Keratinocyte (primary cell): ENCODE measurements around the gene DCAF17. TPM values are rescaled to one million over a fixed set of nuclear protein-coding genes. Genes with fewer than 3 reads are reported as not detected.
A peak's percentile ranks its signal among the peaks of the same experiment; 100 is the strongest.

Experiments
- DNase-seq: peaks from one replicate; pipeline ENCODE4 v3.0.0-alpha.2; 2011; ENCODE audit warnings: low read depth, missing footprints, low spot score
- FAIRE-seq: peaks from 2 replicates; lab custom pipeline; 2011; peaks lifted over from hg19 to GRCh38; lab: Jason Lieb, UNC
- H2AFZ ChIP-seq: 2 replicates; pipeline ENCODE4 v1.6.0; 2012; ENCODE audit warnings: low read length, control low read depth, inconsistent platforms; ENCODE audit not compliant: control insufficient read depth
- H3K27ac ChIP-seq: 2 replicates; pipeline ENCODE4 v1.5.1; 2011; ENCODE audit warnings: low read length; ENCODE audit not compliant: control insufficient read depth, insufficient read depth
- H3K27me3 ChIP-seq: 3 replicates; pipeline ENCODE4 v1.6.0; 2011; ENCODE audit warnings: low read length; ENCODE audit not compliant: control insufficient read depth, insufficient read depth; ENCODE audit errors: extremely low read depth
- H3K36me3 ChIP-seq, 2 experiments: 2 replicates in 1 of 2; 3 replicates in 1 of 2; pipeline ENCODE4 v1.5.1; 2011; ENCODE audit warnings: low read length in 2 of 2, mild to moderate bottlenecking in 1 of 2; ENCODE audit not compliant: control insufficient read depth in 2 of 2, insufficient read depth in 2 of 2; ENCODE audit errors: extremely low read depth in 1 of 2
- H3K4me1 ChIP-seq: 3 replicates; pipeline ENCODE4 v1.5.1; 2011; ENCODE audit warnings: low read length; ENCODE audit not compliant: control insufficient read depth, insufficient read depth; ENCODE audit errors: extremely low read depth
- H3K4me2 ChIP-seq: 3 replicates; pipeline ENCODE4 v1.6.0; 2011; ENCODE audit warnings: low read depth, low read length; ENCODE audit not compliant: control insufficient read depth, insufficient read depth; ENCODE audit errors: extremely low read depth
- H3K4me3 ChIP-seq, 3 experiments: fragments of 200-600 bp in 1 of 3; sonication (generic) in 1 of 3; 2 replicates in 2 of 3; 3 replicates in 1 of 3; pipeline ENCODE4 v1.5.1; 2011 to 2016; ENCODE audit warnings: low read length in 3 of 3, mild to moderate bottlenecking in 3 of 3, control low read depth in 2 of 3, inconsistent platforms in 1 of 3, low read depth in 1 of 3, mixed read lengths in 1 of 3, mixed run types in 1 of 3, moderate library complexity in 1 of 3; ENCODE audit not compliant: control insufficient read depth in 2 of 3, insufficient read depth in 2 of 3; ENCODE audit errors: extremely low read depth in 1 of 3
- H3K79me2 ChIP-seq: 2 replicates; pipeline ENCODE4 v1.6.0; 2012; ENCODE audit warnings: low read length; ENCODE audit not compliant: control insufficient read depth, insufficient read depth
- H3K9ac ChIP-seq: 3 replicates; pipeline ENCODE4 v1.6.0; 2011; ENCODE audit warnings: low read length; ENCODE audit not compliant: control insufficient read depth, insufficient read depth; ENCODE audit errors: extremely low read depth
- H3K9me1 ChIP-seq: 3 replicates; pipeline ENCODE4 v1.6.0; 2011; ENCODE audit warnings: low read length; ENCODE audit not compliant: control insufficient read depth, insufficient read depth; ENCODE audit errors: extremely low read depth
- H3K9me3 ChIP-seq: 2 replicates; pipeline ENCODE4 v1.5.1; 2012; ENCODE audit warnings: low read depth, low read length; ENCODE audit not compliant: control insufficient read depth
- H4K20me1 ChIP-seq: 3 replicates; pipeline ENCODE4 v1.6.0; 2011; ENCODE audit warnings: low read length; ENCODE audit not compliant: control insufficient read depth, insufficient read depth; ENCODE audit errors: extremely low read depth
- CTCF ChIP-seq, 3 experiments: IDR thresholded peaks in 1 of 3; conservative IDR thresholded peaks in 1 of 3; optimal IDR thresholded peaks in 1 of 3; 2 replicates in 2 of 3; 3 replicates in 1 of 3; pipeline versions ENCODE3 to v1.5.1; 2011; ENCODE audit warnings: low read length in 3 of 3, mild to moderate bottlenecking in 3 of 3, moderate library complexity in 2 of 3, control low read depth in 1 of 3, inconsistent platforms in 1 of 3; ENCODE audit not compliant: insufficient read depth in 2 of 3; ENCODE audit errors: extremely low read depth in 1 of 3
- EZH2 ChIP-seq: IDR thresholded peaks from one replicate; pipeline ENCODE4 v1.6.1; 2012; ENCODE audit warnings: inconsistent platforms, mild to moderate bottlenecking, low read length, moderate library complexity
- dilution Hi-C: fragments of 300-500 bp; cut with MboI; formaldehyde crosslinking; loops from one replicate; pipeline ENCODE4 v1.7.0; 2020; ENCODE audit warnings: low sequenced_read_pairs; ENCODE audit not compliant: extremely low pct_ligation_motif_present
- polyA plus RNA-seq, 5 experiments: library from polyadenylated mRNA; depleted of rRNA in 3 of 5; stranded (reverse) in 3 of 5; stranded (forward) in 1 of 5; unstranded in 1 of 5; fragments of >200 nt; gene quantifications; 1 replicate in 1 of 5; 2 replicates in 3 of 5; 3 replicates in 1 of 5; pipeline versions ENCODE4 v1.2.1 to v1.2.3, GENCODE V29; 2011 to 2012; ENCODE audit warnings: missing spikeins in 2 of 5, low read depth in 1 of 5, low replicate concordance in 1 of 5

The DCAF17 gene
- polyA plus RNA-seq, 1 donor (not counting 4 experiments of a cell fraction or from before 2014, with no cell fraction given) = 22.9 TPM

GRCh38 chr2:171433763-171434012 is 338 bp upstream of the DCAF17 start, which contains the start of gene METTL8:
Gene METTL8 (minus strand): TSS chr2:171433990. CDS start chr2:171392185, 41,805 bp downstream.
- Histone ChIP-seq H3K9ac (peak within 1 kb of the TSS; percentile 97), H4K20me1 (no peaks in the 10 kb centered on the region), H3K79me2 (peaks cover 52% of the 10 kb centered on the region), H3K4me2 (peak within 1 kb of the TSS; percentile 100), H3K27ac (peak within 1 kb of the TSS; percentile 99), H3K9me1 (no peaks in the 10 kb centered on the region), H3K36me3 (peaks cover 1 to 8% of the 10 kb centered on the region in 2 experiments), H2AFZ (peak within 1 kb of the TSS; percentile 87), H3K9me3 (no peaks in the 10 kb centered on the region), H3K4me1 (peaks cover 24% of the 10 kb centered on the region), H3K4me3 (peak within 1 kb of the TSS; percentile 82 to 97 (median 92)), H3K27me3 (no peaks in the 10 kb centered on the region)
- no peak for TF ChIP-seq EZH2
- peak; percentile 13 to 47 (median 35) for TF ChIP-seq CTCF (optimal IDR thresholded peaks at IDR 0.05 in 1 of 3, IDR thresholded peaks at IDR 0.05 in 1 of 3, conservative IDR thresholded peaks at IDR 0.05 in 1 of 3; ENCODE audit: extremely low read depth in 1 of 3, insufficient read depth in 2 of 3, low read length in 3 of 3)
- FAIRE-seq = no peak
- dilution Hi-C loops = no loop called here
- no peak for DNase-seq

GRCh38 chr2:171436307-171436706 is 2.3 kb downstream of the DCAF17 start:
- Histone ChIP-seq H3K4me2 (no peak overlapping the region), H3K36me3 (peaks cover 14 to 18% of the 10 kb centered on the region in 2 experiments), H3K4me1 (peaks cover 14% of the 10 kb centered on the region), H3K9me3 (no peaks in the 10 kb centered on the region), H3K4me3 (no peak overlapping the region), H3K9ac (no peak overlapping the region), H4K20me1 (no peaks in the 10 kb centered on the region), H3K27ac (no peak overlapping the region), H2AFZ (no peak overlapping the region), H3K9me1 (no peaks in the 10 kb centered on the region), H3K27me3 (no peaks in the 10 kb centered on the region), H3K79me2 (peaks cover 31% of the 10 kb centered on the region)
- TF ChIP-seq EZH2 (no peak), CTCF (optimal IDR thresholded peaks at IDR 0.05 in 1 of 3, IDR thresholded peaks at IDR 0.05 in 1 of 3, conservative IDR thresholded peaks at IDR 0.05 in 1 of 3; ENCODE audit: extremely low read depth in 1 of 3, insufficient read depth in 2 of 3, low read length in 3 of 3) (no peak)
- dilution Hi-C loops = no loop called here
- DNase-seq (peak; percentile 56), FAIRE-seq (peak; percentile 73)
